HT-29 (cell line): ENCODE data around the gene KCND2. TPM values are rescaled to one million over a fixed set of nuclear protein-coding genes. Genes with fewer than 3 reads are reported as not detected.
"Not testable (repeated sequence)": the region's sequence is repeated elsewhere in the genome, so short reads cannot be mapped to it uniquely, and the experiment has no call there.

Source experiments
- DNase-seq: peaks from one replicate; pipeline ENCODE4 v3.0.0-alpha.2; 2015; ENCODE audit warnings: low spot score
- total RNA-seq: library from RNA; depleted of rRNA; stranded (reverse); fragments of >200 nt; shearing (Covaris generic); gene quantifications from 2 replicates; pipeline ENCODE4 v1.2.3, GENCODE V29; 2014

KCND2 gene
- total RNA-seq, 1 experiment from 2014 or later, result not detected

- no peak for DNase-seq
Measured at GRCh38 chr7:120741371-120742042, 468.5 kb downstream of the KCND2 start.

- DNase-seq, result no peak
Measured at GRCh38 chr7:120742372-120742771, 469.4 kb downstream of the KCND2 start.

- DNase-seq, result no peak
Measured at GRCh38 chr7:120743128-120743527, 470.2 kb downstream of the KCND2 start.

- no peak for DNase-seq
Measured at GRCh38 chr7:120760050-120760449, 487.1 kb downstream of the KCND2 start.

DNA sequence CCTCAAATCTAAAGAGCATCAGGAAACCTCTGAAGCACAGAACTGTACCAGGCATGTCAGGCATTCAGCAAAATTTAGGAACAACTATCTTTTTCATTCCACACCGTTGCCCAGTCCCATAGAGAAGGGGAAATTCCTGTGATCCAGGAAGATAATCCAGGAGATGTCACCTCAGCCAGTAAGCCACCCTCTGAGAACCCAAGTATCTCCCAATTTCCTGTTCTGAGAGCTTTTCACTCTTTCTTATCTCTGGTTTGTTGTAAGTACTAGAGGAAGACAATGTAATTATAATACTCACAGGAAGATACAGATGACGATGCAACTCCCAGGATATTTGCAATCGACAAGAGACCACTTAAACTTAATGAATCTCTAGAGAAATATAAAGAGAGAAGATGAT is 487.9 kb downstream of the KCND2 start:
- no peak for DNase-seq

DNA sequence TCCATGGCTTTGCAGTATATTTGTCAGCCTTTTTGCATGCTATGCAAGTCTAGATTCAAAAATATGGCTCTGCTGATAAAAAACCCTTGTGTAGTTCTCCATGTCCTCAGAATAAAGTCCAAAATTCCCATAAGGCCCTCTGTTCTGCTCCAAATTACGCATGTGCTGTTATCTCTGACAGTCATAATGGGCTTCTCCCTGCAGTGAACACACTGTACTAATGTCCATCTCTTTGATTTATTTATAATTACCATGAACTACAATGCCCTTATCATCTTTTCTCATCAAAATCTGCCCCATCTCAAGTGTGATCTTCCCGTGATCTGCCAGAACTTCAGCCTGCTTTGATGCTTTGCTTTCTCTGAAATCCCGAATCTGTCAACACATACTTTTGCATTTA is 497.2 kb downstream of the KCND2 start:
- no peak for DNase-seq

- no peak for DNase-seq
Measured at GRCh38 chr7:120774481-120774880, 501.5 kb downstream of the KCND2 start.

DNA sequence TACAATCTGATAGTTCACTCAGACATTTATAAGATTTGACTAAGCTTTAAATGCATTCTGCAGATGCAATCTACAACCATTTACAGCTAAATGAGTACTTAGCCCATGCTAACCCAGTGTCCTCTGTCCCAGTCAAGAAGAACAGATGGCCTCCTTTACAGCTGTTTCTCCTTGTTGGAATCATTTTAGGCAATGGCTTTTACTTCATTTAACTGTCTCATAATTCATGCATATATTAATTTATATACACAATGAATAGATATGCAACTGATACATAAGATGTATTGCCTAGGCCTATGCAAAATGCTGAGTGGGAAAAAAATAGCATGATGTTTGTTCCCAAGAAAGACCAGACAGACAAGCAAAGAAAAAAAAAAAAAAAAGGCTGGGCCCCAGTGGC is 502.8 kb downstream of the KCND2 start:
- DNase-seq, result no peak

- not testable (repeated sequence) for DNase-seq
Measured at GRCh38 chr7:120779078-120779477, 506.1 kb downstream of the KCND2 start.

GRCh38 chr7:120780451-120780850 is 507.5 kb downstream of the KCND2 start:
- not testable (repeated sequence) for DNase-seq

GRCh38 chr7:120780938-120781337 is 508.0 kb downstream of the KCND2 start:
- DNase-seq, result no peak

GRCh38 chr7:120781924-120782323 is 508.9 kb downstream of the KCND2 start:
- DNase-seq, result not testable (repeated sequence)

- no peak for DNase-seq
Measured at GRCh38 chr7:120783273-120783672, 510.3 kb downstream of the KCND2 start.

GRCh38 chr7:120783721-120784120 is 510.7 kb downstream of the KCND2 start:
- no peak for DNase-seq

DNA sequence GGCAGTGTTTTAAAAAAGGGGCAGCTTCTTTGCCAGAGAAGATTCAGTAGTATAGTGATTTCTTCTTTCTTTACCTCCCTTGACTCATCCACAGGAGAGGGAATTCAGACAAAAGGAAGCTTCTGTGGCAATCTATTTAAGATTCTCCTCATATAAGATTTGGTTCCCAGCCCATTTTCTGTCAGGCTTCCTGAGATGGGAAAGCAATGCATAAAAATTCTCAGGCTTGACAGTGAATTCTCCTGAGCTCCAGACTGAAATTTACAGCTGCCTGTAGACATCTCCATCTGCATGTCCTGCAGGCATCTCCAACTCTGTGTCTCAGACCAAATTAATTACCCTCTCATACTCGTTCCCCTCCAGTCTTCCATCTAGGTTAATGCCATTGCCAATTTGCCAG is 512.1 kb downstream of the KCND2 start:
- no peak for DNase-seq

DNA sequence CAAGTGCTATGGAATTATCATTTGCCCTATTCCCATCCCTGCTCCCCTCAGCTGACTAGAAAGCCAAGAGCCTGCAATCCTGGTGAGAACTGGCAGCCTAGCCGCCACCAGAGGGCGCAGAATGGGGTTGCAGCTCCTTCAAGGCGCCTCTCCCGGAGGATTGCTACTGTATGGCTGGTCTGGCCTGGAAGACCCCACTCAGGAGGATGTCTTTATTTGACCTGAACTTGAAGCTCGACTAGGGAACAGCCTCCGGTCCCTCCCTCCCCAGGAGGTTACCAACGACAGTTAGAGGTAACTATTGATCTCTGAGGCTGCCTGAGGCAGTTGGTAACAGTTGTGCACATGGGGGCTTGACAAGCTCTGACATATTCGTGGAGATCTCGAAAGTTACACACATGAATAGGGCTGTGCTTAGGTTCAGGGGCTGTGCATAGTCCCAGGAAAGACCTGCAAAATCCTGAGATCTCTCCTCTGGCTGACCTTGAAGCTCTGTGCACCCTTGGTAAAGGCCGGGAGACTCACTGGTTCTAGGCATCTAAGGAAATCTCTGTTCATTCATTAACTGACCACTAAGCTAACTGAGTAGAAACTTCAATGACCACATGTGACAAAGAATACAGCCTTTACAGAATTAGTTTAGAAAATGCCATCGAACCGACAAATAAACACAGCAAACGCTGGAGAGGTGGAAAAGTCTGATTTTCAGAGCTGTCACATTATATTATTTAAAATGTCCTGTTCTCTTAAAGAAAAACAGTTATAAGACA is 519.3 kb downstream of the KCND2 start:
- peak; percentile 89 for DNase-seq

DNA sequence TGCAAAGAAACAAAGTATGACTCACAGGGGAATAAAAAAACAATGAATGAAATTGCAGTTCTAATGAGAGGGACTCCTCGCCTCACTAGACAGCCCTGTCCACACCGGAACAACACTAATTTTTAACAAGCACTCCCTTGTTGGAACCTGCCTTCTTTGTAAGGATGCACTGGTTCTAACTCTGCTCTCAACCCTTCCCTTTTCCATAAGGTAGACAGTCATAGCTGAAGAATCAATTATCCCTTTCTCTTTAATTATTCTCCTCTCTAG is 519.8 kb downstream of the KCND2 start:
- DNase-seq, result no peak

- no peak for DNase-seq
Measured at GRCh38 chr7:120793213-120793936, 520.4 kb downstream of the KCND2 start.

- DNase-seq, result no peak
Measured at GRCh38 chr7:120794106-120794729, 521.2 kb downstream of the KCND2 start.

GRCh38 chr7:120797026-120797645 is 524.2 kb downstream of the KCND2 start:
- no peak for DNase-seq

- DNase-seq, result no peak
Measured at GRCh38 chr7:120799147-120799546, 526.2 kb downstream of the KCND2 start.
